Measurements from ENCODE around the gene LRP8.
A peak's percentile ranks its signal among the peaks of the same experiment; 100 is the strongest.

The LRP8 gene

DNA sequence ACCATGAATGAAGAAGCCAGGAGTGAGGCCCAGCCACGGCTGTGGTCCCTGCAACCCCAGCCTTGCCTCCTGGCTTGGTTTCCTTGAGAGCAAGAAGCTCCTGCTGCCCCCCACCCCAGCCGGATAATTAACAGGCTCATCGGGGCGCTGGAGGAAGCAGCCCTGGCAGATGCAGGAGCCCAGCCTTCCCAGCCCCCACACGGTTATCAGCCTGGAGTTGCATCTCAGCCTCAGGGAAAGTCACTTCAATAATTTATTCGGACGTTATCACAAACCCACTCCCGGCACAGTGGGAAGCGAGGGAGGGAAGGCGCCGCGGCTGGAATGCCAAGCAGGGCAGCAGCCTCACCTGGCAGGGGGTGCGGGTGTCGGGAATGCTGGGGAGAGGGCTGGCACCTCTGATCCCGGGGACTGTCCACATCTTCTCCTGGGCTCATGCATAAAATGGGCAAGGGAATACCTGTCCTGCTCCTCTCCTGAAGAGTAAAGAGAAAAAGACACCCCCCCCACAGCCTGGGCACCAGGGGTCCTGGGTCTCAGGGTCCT, 43.3 kb upstream of the LRP8 start:
- Histone ChIP-seq H3K27me3 (ENCODE audit: low read depth, low read length) (no peaks in the 10 kb centered on the region), H3K9me3 (ENCODE audit: insufficient read depth, low read length) (no peaks in the 10 kb centered on the region), H4K20me1 (ENCODE audit: insufficient read depth, low read length) (no peaks in the 10 kb centered on the region), H3K4me3 (ENCODE audit: low read length) (no peak overlapping the region), H3K9ac (ENCODE audit: low read length) (no peak overlapping the region), H2AFZ (ENCODE audit: low read depth, low read length) (no peak overlapping the region), H3K79me2 (ENCODE audit: low read length) (peaks cover 15% of the 10 kb centered on the region), H3K36me3 (replicated peaks; ENCODE audit: low read depth, low read length) (peaks cover 5% of the 10 kb centered on the region), H3K4me2 (ENCODE audit: low read length) (no peak overlapping the region), H3K4me1 (ENCODE audit: low read length) (peaks cover 22% of the 10 kb centered on the region), H3K27ac (ENCODE audit: low read length) (no peak overlapping the region)
- TF ChIP-seq EZH2phosphoT487 (IDR thresholded peaks at IDR 0.05; ENCODE audit: low read depth), result no peak
- TF ChIP-seq, protein P1, sequence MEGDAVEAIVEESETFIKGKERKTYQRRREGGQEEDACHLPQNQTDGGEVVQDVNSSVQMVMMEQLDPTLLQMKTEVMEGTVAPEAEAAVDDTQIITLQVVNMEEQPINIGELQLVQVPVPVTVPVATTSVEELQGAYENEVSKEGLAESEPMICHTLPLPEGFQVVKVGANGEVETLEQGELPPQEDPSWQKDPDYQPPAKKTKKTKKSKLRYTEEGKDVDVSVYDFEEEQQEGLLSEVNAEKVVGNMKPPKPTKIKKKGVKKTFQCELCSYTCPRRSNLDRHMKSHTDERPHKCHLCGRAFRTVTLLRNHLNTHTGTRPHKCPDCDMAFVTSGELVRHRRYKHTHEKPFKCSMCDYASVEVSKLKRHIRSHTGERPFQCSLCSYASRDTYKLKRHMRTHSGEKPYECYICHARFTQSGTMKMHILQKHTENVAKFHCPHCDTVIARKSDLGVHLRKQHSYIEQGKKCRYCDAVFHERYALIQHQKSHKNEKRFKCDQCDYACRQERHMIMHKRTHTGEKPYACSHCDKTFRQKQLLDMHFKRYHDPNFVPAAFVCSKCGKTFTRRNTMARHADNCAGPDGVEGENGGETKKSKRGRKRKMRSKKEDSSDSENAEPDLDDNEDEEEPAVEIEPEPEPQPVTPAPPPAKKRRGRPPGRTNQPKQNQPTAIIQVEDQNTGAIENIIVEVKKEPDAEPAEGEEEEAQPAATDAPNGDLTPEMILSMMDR (IDR thresholded peaks at IDR 0.05; ENCODE audit: low read depth, low read length), result no peak

DNA sequence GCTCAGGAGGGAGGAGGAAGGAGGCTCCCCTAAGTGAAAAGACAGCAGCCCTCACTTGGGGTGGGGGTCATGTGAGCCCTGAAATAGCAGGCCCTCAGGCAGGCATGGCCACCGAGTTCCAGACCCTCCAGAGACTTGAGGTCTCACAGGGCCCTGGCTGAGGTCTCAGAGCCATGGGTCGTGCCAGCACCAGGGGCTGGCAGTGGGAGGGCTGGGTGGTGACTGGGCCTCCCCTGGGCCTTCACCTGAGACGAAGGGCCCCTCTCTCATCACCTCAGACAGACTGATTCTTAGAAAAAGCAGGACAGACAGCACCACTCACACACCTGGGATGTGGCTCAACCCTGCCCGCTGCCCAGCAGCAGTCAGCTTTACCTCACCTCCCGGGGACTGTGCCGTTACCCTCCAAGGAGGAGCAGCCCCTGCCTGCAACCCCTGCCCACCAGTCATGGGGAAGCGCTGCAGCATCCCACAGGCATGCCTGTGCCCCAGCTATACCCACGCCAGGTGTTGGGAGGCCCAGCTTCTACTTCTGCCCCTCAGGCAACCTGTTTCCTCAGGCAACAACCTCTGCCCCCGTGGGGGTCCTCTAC, 42.6 kb upstream of the LRP8 start:
- no peaks in the 10 kb centered on the region for H4K20me1 ChIP-seq (ENCODE audit: insufficient read depth, low read length)
- peaks cover 29% of the 10 kb centered on the region for H3K4me1 ChIP-seq (ENCODE audit: low read length)
- H3K27ac ChIP-seq (ENCODE audit: low read length), result no peak overlapping the region
- H3K4me2 ChIP-seq (ENCODE audit: low read length), result no peak overlapping the region
- H2AFZ ChIP-seq (ENCODE audit: low read depth, low read length), result no peak overlapping the region
- H3K9me3 ChIP-seq (ENCODE audit: insufficient read depth, low read length), result no peaks in the 10 kb centered on the region
- peaks cover 5% of the 10 kb centered on the region for H3K36me3 ChIP-seq (replicated peaks; ENCODE audit: low read depth, low read length)
- no peak overlapping the region for H3K4me3 ChIP-seq (ENCODE audit: low read length)
- no peaks in the 10 kb centered on the region for H3K27me3 ChIP-seq (ENCODE audit: low read depth, low read length)
- peaks cover 15% of the 10 kb centered on the region for H3K79me2 ChIP-seq (ENCODE audit: low read length)
- H3K9ac ChIP-seq (ENCODE audit: low read length), result no peak overlapping the region
- TF ChIP-seq, protein P1 (IDR thresholded peaks at IDR 0.05; ENCODE audit: low read depth, low read length), result no peak
- TF ChIP-seq EZH2phosphoT487 (IDR thresholded peaks at IDR 0.05; ENCODE audit: low read depth), result no peak

DNA sequence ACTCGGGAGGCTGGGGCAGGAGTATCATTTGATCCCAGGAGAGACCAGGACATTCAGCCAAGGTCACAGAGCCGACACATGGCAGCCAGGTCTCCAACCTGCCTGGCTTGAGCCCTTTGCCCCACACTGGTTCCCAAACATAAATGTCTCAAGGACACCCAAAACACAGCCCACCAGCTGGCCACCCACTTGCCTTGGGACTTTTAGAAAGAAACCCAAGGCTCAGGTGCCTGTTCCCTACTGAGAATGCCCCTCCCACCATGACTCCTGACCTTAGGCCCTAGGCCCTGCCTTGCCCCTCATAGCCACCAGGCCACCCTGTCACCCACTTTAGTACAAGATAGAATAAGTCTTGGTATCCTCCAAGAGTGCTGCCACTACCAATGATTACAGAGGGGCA, 41.9 kb upstream of the LRP8 start:
- H3K27me3 ChIP-seq (ENCODE audit: low read depth, low read length), result no peaks in the 10 kb centered on the region
- peaks cover 18% of the 10 kb centered on the region for H3K79me2 ChIP-seq (ENCODE audit: low read length)
- H3K4me2 ChIP-seq (ENCODE audit: low read length), result no peak overlapping the region
- H3K4me3 ChIP-seq (ENCODE audit: low read length), result no peak overlapping the region
- H4K20me1 ChIP-seq (ENCODE audit: insufficient read depth, low read length), result no peaks in the 10 kb centered on the region
- no peak overlapping the region for H3K27ac ChIP-seq (ENCODE audit: low read length)
- H3K9me3 ChIP-seq (ENCODE audit: insufficient read depth, low read length), result no peaks in the 10 kb centered on the region
- H2AFZ ChIP-seq (ENCODE audit: low read depth, low read length), result no peak overlapping the region
- H3K36me3 ChIP-seq (replicated peaks; ENCODE audit: low read depth, low read length), result peaks cover 5% of the 10 kb centered on the region
- H3K9ac ChIP-seq (ENCODE audit: low read length), result no peak overlapping the region
- peaks cover 36% of the 10 kb centered on the region for H3K4me1 ChIP-seq (ENCODE audit: low read length)
- TF ChIP-seq, protein P1 (IDR thresholded peaks at IDR 0.05; ENCODE audit: low read depth, low read length), result no peak
- TF ChIP-seq EZH2phosphoT487 (IDR thresholded peaks at IDR 0.05; ENCODE audit: low read depth), result no peak

DNA sequence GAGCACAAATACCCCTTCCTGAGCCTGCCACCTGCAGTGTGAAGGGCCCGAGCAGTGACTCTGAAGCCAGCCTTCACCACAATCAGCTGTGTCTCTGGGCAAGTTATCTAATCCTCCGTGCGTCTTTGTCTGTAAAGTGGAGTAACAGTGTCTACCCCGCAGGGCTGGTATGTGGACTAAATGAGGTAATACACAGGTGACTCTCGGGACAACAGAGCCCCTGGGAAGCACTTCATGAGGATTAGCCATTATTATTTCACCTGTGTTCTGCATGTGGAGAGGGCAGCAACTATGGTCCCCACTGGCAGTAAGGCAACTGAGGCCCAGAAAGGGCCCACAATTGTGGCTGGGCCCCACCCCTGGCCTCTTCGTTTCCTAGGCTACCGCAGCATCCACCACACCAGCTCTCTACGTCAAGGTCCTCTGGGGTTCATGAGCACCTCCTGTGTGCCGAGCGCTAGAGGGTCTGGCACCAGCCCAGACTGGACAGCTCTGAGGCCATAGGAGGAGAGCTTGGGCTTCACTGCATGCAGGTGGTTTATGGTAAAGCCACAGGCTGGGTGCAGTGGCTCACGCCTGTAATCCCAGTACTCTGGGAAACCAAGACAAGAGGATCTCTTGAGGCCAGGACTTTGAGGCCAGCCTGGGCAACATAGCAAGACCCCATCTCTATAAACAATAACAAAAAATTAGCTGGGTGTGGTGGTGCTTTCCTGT, 41.3 kb upstream of the LRP8 start:
- Histone ChIP-seq H3K4me1 (ENCODE audit: low read length) (peaks cover 40% of the 10 kb centered on the region), H3K36me3 (replicated peaks; ENCODE audit: low read depth, low read length) (peaks cover 7% of the 10 kb centered on the region)

More for the DNA sequence above, 41.3 kb upstream of the LRP8 start:
- 0 out of 2 replicates have a peak overlapping the region, but pooled peaks have one; percentile 40 for H2AFZ ChIP-seq (ENCODE audit: low read depth, low read length)
- H3K9ac ChIP-seq (ENCODE audit: low read length), result no peak overlapping the region; the same call in 1 of the 2 replicates
- peaks cover 21% of the 10 kb centered on the region for H3K79me2 ChIP-seq (ENCODE audit: low read length)
- no peak overlapping the region for H3K4me3 ChIP-seq (ENCODE audit: low read length)
- H3K27ac ChIP-seq (ENCODE audit: low read length), result 0 out of 2 replicates have a peak overlapping the region, but pooled peaks have one; percentile 93
- no peaks in the 10 kb centered on the region for H4K20me1 ChIP-seq (ENCODE audit: insufficient read depth, low read length)
- no peaks in the 10 kb centered on the region for H3K27me3 ChIP-seq (ENCODE audit: low read depth, low read length)
- no peak overlapping the region for H3K4me2 ChIP-seq (ENCODE audit: low read length)
- no peaks in the 10 kb centered on the region for H3K9me3 ChIP-seq (ENCODE audit: insufficient read depth, low read length)
- TF ChIP-seq, protein P1 (IDR thresholded peaks at IDR 0.05; ENCODE audit: low read depth, low read length), result no peak
- no peak for TF ChIP-seq EZH2phosphoT487 (IDR thresholded peaks at IDR 0.05; ENCODE audit: low read depth)
